NCI-H774 (cell line): ENCODE measurements around the gene SKIDA1.

Experiments used
- DNase-seq: peaks from one replicate; lab custom pipeline; 2025; lab: John Stamatoyannopoulos, UW

The SKIDA1 gene

DNA sequence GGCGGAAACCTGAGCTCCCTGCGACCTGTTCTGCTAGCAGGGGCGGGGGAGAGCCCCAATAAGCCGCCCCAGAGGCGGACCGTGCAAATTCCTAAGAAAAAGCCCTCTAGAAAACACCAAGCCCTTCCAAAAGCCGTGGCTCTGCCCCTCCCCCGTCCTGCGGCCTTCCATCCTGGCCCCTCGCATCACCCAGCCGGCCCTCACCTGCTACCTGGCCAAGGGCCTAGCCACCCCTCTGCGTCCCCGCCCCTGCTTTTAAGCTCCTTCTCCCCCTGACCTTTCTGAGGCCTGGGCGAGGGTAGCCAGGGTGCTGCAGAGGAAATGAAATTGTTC is 24.9 kb downstream of the SKIDA1 start:
- DNase-seq = no peak

DNA sequence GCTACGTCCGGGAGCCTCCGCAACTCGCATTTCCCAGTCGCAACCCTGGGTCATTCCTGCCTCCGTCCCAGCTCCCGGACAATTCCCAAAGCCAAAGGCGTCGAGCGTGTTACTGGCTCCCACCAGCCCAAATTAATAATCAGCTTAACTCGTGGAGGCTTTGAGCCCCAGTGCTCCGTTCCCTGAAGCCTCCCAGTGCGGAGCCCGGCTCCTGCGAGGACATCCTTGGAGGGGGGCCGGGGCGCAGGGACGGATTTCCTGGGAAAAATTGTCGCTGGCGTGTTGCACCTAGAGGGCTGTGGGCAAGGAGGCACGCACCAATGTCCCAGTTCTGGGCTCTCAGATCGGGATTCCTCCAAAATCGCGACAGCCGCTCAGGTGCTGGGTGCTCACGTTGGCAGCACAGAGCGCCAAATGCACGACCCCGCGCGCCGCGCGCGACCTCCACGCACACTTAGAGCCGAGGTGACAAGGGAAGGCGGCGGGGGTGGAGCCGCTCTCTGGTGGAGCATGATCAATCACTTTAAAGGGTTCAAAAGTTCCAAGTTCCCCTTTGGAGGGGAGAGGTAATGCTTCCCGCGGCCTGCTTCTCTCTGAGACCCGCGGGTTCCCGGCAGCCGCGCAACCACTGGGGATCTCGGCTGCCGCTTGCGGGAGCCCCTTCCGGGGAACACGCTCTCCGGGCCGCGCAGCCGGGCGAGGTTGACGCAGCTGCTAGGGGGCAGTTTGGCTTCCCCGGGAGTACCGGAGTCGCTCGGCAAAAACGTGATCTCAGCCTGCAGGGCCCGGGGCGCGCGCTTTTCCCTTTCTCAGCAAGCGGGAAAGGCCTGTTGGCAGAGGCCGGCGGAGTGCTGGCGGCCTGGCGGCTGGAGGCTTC is 25.5 kb downstream of the SKIDA1 start:
- DNase-seq = no peak

DNA sequence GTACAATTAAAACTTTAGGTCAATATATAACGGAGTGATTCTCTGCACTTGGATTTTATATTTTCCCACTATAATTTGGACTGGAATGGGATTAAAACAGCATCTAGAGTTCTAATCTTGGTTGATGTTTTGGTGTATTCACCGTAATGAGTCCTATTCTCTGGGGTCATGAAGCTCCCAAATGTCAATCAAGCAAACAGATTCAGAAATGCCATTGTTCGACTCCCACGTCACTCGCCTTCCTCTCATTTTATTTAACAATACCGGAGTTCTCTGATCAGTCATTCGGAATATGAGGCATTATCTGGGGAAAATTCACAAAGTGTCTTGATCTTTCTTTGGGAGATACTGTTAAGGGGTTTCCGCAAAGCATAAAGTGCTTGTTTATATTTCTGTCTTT is 26.5 kb downstream of the SKIDA1 start:
- no peak for DNase-seq

DNA sequence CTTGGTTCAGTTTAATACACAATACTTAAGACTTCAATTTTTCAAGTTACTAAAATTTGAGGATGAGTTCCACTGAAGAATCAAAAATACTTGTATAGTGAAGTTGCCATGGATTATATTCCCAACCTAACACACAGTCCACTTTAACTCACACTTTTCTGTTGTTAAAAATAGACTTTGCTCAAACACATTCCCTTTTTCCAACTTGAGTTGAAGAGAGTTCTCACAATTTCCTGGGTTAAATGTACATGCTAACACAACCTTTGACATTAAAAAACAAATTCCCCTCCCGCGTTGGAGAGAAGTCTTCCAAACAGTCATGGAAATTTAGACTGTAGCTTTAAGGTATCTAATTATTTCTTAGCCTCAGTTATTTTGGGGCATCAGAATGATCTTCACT is 27.1 kb downstream of the SKIDA1 start:
- DNase-seq = no peak

- DNase-seq = peak; percentile 90
Measured at GRCh38 chr10:21497177-21497807, 28.2 kb downstream of the SKIDA1 start.

DNA sequence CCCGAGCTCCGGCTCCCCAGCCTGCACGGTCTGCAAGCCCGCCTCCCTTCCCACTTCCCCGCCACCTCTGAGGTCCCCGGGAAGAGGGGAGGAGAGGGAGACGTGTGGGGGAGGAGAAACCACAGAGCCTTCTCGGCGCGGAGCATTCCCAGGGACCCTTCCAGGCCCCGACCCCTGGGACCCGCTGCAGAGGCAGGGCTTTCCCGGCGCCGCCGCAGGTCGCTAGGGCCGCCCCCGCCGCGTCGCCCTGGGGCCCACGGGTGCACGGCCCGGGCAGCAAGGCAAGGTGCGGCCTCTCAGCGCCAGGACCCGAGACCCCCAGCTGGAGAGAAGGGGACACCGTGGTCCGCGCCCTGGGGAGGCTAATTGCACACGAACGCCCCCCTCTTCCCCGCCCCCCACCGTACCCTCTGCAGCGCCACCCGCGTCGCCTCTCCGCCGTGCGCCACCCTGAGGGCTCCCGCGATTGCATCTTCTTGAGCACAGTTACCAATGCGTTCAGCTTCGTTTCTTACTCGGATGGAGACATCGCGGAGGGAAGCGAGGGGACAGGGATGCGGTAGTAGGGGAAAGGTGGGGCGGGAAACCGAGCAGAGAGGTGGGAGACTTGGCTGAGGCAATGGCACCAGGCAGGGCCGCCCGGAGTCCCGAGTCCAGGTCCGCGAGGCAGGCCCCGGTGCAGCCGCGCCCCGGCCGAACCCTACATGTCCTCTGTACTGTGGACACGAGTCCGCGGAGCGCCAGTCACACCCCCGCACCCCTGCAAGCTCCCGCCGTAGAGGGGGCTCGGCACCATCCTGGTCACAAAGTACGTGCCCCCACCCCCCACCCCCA is 28.9 kb downstream of the SKIDA1 start:
- peak; percentile 51 for DNase-seq

DNA sequence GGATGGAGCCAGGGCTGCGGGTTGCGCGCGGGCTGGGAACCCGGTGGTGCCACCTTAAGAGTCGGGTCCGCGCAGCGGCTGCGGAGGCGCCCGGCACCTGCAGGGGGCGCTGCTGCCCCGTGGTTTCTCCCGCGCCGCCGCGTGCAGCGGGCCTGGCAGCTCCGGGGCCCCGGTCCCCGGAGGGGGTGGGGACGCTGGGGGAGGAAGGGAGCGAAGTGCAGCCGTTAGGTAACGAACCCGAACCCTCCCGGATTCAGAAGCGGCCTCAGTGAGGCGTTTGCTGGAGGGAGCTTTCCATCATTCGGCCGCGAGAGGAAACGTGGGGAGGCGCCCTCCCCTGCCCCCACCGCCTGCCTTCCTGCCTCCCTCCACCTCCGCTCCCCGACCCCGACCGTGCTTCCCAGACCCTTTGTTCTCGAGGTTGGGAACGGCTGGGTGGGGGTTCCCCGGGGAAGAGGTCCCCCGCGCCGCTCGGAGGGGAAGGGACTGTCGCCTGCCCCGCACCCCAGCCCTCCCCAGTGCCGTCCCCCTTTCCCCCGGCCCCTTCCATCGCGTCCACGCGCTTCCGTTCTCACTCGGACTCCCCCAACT is 29.6 kb downstream of the SKIDA1 start:
- peak; percentile 75 for DNase-seq

- DNase-seq = no peak
Measured at GRCh38 chr10:21495002-21495751, 30.3 kb downstream of the SKIDA1 start.

- DNase-seq = no peak
Measured at GRCh38 chr10:21494191-21495001, 31.1 kb downstream of the SKIDA1 start.

GRCh38 chr10:21493784-21494183 is 31.7 kb downstream of the SKIDA1 start:
- no peak for DNase-seq

- no peak for DNase-seq
Measured at GRCh38 chr10:21492421-21492820, 33.1 kb downstream of the SKIDA1 start.

DNA sequence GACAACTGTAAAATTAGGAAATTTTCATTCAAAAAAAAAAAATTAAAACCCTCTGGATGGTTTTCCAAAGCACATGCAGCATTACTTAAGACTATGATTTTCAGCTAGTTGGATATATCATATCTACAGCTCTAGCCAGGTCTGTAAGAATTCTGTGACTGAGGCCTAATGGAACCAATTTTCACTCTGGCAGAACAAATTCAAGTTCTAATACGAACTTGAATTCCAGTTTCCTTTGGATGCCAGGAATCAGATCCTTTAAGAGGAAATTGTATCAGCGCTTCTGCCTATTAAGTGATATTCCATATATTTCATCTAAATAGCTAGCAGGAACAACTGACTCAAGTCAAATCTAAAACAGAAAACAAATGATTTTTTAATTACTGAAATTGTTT is 34.8 kb downstream of the SKIDA1 start:
- DNase-seq = no peak

- DNase-seq = no peak
Measured at GRCh38 chr10:21490028-21490710, 35.3 kb downstream of the SKIDA1 start.

- DNase-seq = no peak
Measured at GRCh38 chr10:21488957-21489446, 36.5 kb downstream of the SKIDA1 start.

DNA sequence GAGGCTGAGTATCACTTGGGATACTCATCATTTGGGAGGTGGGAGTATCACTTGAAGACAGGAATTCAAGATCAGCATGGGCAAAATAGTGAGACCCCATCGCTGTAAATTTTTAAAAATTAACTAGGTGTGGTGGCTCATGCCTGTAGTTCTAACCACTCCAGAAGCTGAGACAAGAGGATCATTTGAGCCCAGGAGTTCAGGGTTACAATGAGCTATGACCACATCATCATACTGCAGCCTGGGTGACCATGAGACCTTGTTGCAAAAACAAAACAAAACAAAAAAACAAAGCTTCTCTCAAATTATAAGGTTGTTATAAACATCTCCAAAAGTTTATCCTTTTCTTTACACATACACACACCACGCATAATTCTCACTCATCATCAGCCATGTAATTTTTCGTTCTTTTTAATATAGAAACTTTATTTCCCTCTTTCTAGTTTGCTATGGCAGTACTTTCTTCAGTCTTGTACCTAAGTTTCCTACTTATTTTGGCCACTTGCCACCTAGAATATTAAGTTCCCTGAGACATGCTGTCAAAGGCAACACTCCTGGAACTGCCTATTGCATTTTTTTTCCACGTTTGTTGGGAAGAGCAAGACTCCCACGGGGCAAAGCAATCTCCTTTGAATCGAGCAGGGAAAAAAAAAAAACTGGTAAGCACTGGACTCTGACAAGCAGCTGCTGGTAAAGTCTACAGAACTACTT is 37.1 kb downstream of the SKIDA1 start:
- DNase-seq = no peak

DNA sequence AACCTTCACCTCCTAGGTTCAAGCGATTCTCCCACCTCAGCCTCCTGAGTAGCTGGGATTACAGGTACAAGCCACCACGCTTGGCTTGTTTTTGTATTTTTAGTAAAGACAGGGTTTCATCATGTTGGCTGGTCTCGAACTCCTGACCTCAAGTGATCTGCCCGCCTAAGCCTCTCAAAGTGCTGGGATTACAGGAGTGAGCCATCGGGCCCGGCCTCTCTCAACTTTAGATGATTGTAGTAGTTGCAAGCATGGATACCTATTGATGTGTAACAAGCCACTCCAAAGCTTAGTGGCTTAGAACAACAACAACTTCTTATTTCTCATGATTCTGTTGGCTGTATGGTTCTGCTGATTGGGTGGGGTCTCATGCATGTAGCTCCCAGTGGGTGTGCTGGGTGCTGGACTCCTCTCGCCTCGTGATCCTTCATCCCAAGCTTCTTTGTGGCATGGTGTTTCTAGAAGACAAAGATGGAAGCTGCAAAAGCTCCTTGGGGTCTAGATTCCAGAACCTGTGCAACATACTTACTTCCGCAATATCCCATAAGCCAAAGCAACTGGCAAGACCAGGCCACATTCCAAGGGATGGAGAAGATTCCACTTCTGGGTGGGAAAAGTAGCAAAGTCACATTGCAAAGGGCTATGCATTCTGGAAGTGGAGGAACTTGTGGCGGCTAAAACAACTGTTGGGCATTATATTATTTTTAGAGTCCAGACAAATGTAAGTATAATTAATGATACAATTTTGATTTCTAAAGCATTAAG is 37.9 kb downstream of the SKIDA1 start:
- DNase-seq = no peak

DNA sequence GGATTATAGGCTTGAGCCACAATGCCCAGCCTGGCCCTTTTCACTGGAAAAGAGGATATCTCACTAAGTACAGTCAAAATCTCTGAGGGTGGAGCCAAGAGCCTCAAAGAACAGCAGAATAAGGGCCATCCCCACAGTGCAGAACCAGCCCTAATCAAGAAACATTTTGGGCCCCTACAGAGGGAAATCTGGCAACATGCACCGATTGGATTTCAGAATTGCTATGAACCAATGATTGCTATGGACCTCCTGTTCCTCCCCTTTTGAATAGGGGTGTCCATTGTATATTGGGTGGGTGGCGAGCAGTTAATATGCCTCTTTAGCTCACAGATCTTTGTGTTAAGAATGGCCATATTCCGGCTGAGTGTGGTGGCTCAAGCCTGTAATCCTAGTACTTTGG is 42.7 kb downstream of the SKIDA1 start:
- DNase-seq = no peak

GRCh38 chr10:21481407-21481806 is 44.1 kb downstream of the SKIDA1 start:
- no peak for DNase-seq
